ENCODE results near the gene TMEM161A. TPM values are rescaled to one million over a fixed set of nuclear protein-coding genes. Genes with fewer than 3 reads are reported as not detected.
A peak's percentile ranks its signal among the peaks of the same experiment; 100 is the strongest.

The TMEM161A gene
- total and polyA plus RNA-seq, 10 donors: 15.1 to 31.7 (median 18.5) TPM

GRCh38 chr19:19155495-19156219 is 17.4 kb upstream of the TMEM161A start:
- intact Hi-C loops (cut with DNase I; ENCODE audit: low total_unique reads): no loop called here
- Histone ChIP-seq H3K9me3 (peaks cover 0 to 7% (median 2%) of the 10 kb centered on the region in 8 donors), H3K4me3 (no peak overlapping the region), H3K27me3 (replicated peaks in 1 of 7) (no peaks in the 10 kb centered on the region), H3K4me1 (peaks cover 0 to 44% (median 15%) of the 10 kb centered on the region in 6 donors), H3K36me3 (peaks cover 0 to 32% (median 3%) of the 10 kb centered on the region in 6 donors), H3K27ac (peak overlapping the region in 2 of 8 donors; percentile 11 to 25)
- WGBS, 5 donors: 76 to 87% (median 78%) methylated on average over 10 of the region's 10 CpGs
- DNase-seq: no peak
- TF ChIP-seq CTCF (IDR thresholded peaks at IDR 0.05 in 8 of 11, conservative IDR thresholded peaks at IDR 0.05 in 3 of 11): no peak
- TF ChIP-seq POLR2AphosphoS5 (IDR thresholded peaks at IDR 0.05): peak in 2 of 3 donors; percentile 49 to 68

- intact Hi-C loops (cut with DNase I; ENCODE audit: low total_unique reads): no loop called here
- Histone ChIP-seq H3K4me1 (peaks cover 0 to 37% (median 10%) of the 10 kb centered on the region in 6 donors), H3K27ac (peak overlapping the region in 1 of 8 donors; percentile 11), H3K4me3 (no peak overlapping the region), H3K9me3 (peaks cover 0 to 7% (median 2%) of the 10 kb centered on the region in 8 donors), H3K36me3 (peaks cover 0 to 38% (median 3%) of the 10 kb centered on the region in 6 donors), H3K27me3 (replicated peaks in 1 of 7) (no peaks in the 10 kb centered on the region)
- TF ChIP-seq CTCF (IDR thresholded peaks at IDR 0.05 in 8 of 11, conservative IDR thresholded peaks at IDR 0.05 in 3 of 11): no peak
- no peak for TF ChIP-seq POLR2A (IDR thresholded peaks at IDR 0.05)
- no peak for TF ChIP-seq POLR2AphosphoS5 (IDR thresholded peaks at IDR 0.05)
- 86 to 94% (median 90%) methylated on average over 5 to 6 of the region's 6 CpGs for WGBS, 5 donors
- DNase-seq: no peak
These were observed 16.7 kb upstream of the TMEM161A start for GRCh38 chr19:19154768-19155494.

DNA sequence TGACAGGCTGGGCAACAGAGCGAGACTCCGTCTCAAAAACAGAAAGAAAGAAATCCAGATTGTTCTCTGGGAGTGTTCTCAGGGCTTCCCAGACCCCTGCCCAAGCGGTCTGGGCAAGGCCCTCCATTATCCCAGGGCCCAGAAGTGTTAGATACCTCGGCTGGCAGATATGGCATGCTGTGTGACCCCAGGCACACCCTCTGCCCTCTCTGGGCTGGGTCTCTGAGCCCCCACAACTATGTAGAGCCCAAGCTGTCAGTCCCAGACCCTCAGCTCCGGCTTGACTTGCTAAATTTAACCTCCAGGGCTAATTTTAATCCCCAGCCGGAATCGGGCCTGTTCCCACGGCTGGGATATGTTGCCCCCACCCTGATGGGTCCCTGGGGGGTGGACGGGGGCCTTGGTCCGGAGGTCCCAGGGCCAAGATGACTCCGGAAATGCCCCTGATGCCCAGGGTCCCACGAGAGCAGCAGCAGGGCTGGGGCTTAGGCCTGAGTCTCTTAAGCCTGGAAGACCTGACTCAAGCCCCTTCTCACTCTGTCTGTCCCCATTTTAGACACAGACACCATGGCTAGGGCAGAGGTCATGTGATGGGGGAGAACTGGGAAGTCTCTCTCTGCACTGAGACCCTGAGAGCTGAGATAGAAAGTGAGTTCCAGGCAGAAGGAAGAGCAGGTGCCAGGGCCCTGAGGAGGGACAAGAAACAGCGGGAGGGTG is 14.5 kb upstream of the TMEM161A start:
- no peak for DNase-seq
- Histone ChIP-seq H3K27ac (no peak overlapping the region), H3K4me1 (peaks cover 0 to 20% (median 7%) of the 10 kb centered on the region in 6 donors), H3K9me3 (peaks cover 0 to 7% (median 2%) of the 10 kb centered on the region in 8 donors), H3K27me3 (replicated peaks in 1 of 7) (no peaks in the 10 kb centered on the region), H3K4me3 (no peak overlapping the region), H3K36me3 (peaks cover 0 to 58% (median 18%) of the 10 kb centered on the region in 6 donors)
- no peak for TF ChIP-seq POLR2A (IDR thresholded peaks at IDR 0.05)
- no peak for TF ChIP-seq CTCF (IDR thresholded peaks at IDR 0.05 in 8 of 11, conservative IDR thresholded peaks at IDR 0.05 in 3 of 11)
- TF ChIP-seq POLR2AphosphoS5 (IDR thresholded peaks at IDR 0.05): peak in 1 of 3 donors; percentile 12
- WGBS, 5 donors: 78 to 88% (median 83%) methylated on average over 7 to 13 of the region's 13 CpGs
- intact Hi-C loops (cut with DNase I; ENCODE audit: low total_unique reads): no loop called here
